DLD1 (cell line): ENCODE measurements around the gene AMBRA1.

Experiments used
- in situ Hi-C: cut with HindIII; loops from 2 replicates; pipeline ENCODE4 v1.10.0; 2017; ENCODE audit warnings: low sequenced_read_pairs

Gene AMBRA1

GRCh38 chr11:46477136-46477535 lies 116.7 kb downstream of the AMBRA1 start:
- in situ Hi-C loops: no loop called here

- in situ Hi-C loops: no loop called here
These were observed 117.8 kb downstream of the AMBRA1 start for GRCh38 chr11:46475926-46476545.

GRCh38 chr11:46475051-46475925 lies 118.5 kb downstream of the AMBRA1 start:
- in situ Hi-C loops: no loop called here

- in situ Hi-C loops: no loop called here
These were observed 121.2 kb downstream of the AMBRA1 start for GRCh38 chr11:46472662-46472994.

GRCh38 chr11:46471943-46472661 lies 121.7 kb downstream of the AMBRA1 start:
- in situ Hi-C loops: no loop called here

- in situ Hi-C loops: no loop called here
These were observed 123.9 kb downstream of the AMBRA1 start for GRCh38 chr11:46469926-46470325.

- in situ Hi-C loops: no loop called here
These were observed 128.1 kb downstream of the AMBRA1 start for GRCh38 chr11:46465683-46466082.

GRCh38 chr11:46463701-46464421 lies 130.0 kb downstream of the AMBRA1 start:
- in situ Hi-C loops: no loop called here

GRCh38 chr11:46461461-46461927 lies 132.3 kb downstream of the AMBRA1 start:
- in situ Hi-C loops: no loop called here

GRCh38 chr11:46458491-46458890 lies 135.3 kb downstream of the AMBRA1 start:
- in situ Hi-C loops: no loop called here

GRCh38 chr11:46457659-46458424 lies 136.0 kb downstream of the AMBRA1 start:
- in situ Hi-C loops: no loop called here

- in situ Hi-C loops: no loop called here
These were observed 136.8 kb downstream of the AMBRA1 start for GRCh38 chr11:46457021-46457420.

- in situ Hi-C loops: no loop called here
These were observed 137.4 kb downstream of the AMBRA1 start for GRCh38 chr11:46456269-46457001.

- in situ Hi-C loops: no loop called here
These were observed 138.0 kb downstream of the AMBRA1 start for GRCh38 chr11:46455834-46456233.

- in situ Hi-C loops: no loop called here
These were observed 140.8 kb downstream of the AMBRA1 start for GRCh38 chr11:46452918-46453517.

- in situ Hi-C loops: no loop called here
These were observed 142.1 kb downstream of the AMBRA1 start for GRCh38 chr11:46451759-46452158.

GRCh38 chr11:46450846-46451477 lies 142.9 kb downstream of the AMBRA1 start:
- in situ Hi-C loops: no loop called here

GRCh38 chr11:46447544-46447943 lies 146.3 kb downstream of the AMBRA1 start:
- in situ Hi-C loops: no loop called here
